CD8-positive, alpha-beta T cell (primary cell): Measurements from ENCODE around the gene AGBL5. TPM values are rescaled to one million over a fixed set of nuclear protein-coding genes. Genes with fewer than 3 reads are reported as not detected.

ENCODE experiments used
- total RNA-seq, 46 experiments: library from RNA in 2 of 46; stranded (reverse) in 2 of 46; gene quantifications; one replicate each; pipeline ENCODE4 v1.2.3 and lab custom pipeline; 2021 to 2026

The AGBL5 gene
- total RNA-seq, 2 experiments from 2014 or later, result 8.0 to 9.7 TPM

Other genes with a start within 250 kb of the AGBL5 start
- not detected for gene DPYSL5, start 203.5 kb upstream of the AGBL5 start, total RNA-seq
- gene MAPRE3, start 81.0 kb upstream of the AGBL5 start, total RNA-seq, result 1 to 10 TPM; 2.6 to 3.8 TPM
- 10 to 100 TPM; 26.5 to 27.4 TPM for gene TMEM214, start 18.7 kb upstream of the AGBL5 start, total RNA-seq
- gene OST4, start 20.0 kb downstream of the AGBL5 start, total RNA-seq, result 100 to 1,000 TPM; 252 to 260 TPM
- under 1 TPM in 1 of 2 experiments, not detected in 1; 0.11 TPM for gene EMILIN1, start 26.9 kb downstream of the AGBL5 start, total RNA-seq
- gene KHK, start 35.1 kb downstream of the AGBL5 start, total RNA-seq, result 1 to 10 TPM in 1 of 2 experiments, under 1 TPM in 1; 0.42 to 1.9 TPM
- gene CGREF1, start 67.5 kb downstream of the AGBL5 start, total RNA-seq, result not detected
- 1 to 10 TPM in 1 of 2 experiments, under 1 TPM in 1; 0.67 to 1.0 TPM for gene ABHD1, start 72.1 kb downstream of the AGBL5 start, total RNA-seq
- gene PREB, start 83.0 kb downstream of the AGBL5 start, total RNA-seq, result 10 to 100 TPM in 1 of 2 experiments, 1 to 10 TPM in 1; 9.0 to 10.1 TPM
- gene PRR30, start 87.7 kb downstream of the AGBL5 start, total RNA-seq, result not detected
- gene TCF23, start 97.3 kb downstream of the AGBL5 start, total RNA-seq, result not detected
- 10 to 100 TPM; 70.0 to 71.7 TPM for gene ATRAID, start 160.4 kb downstream of the AGBL5 start, total RNA-seq
- gene SLC5A6, start 160.6 kb downstream of the AGBL5 start, total RNA-seq, result 100 to 1,000 TPM; 410 to 431 TPM
- 10 to 100 TPM; 24.7 to 31.4 TPM for gene CAD, start 165.7 kb downstream of the AGBL5 start, total RNA-seq
- not detected for gene SLC30A3, start 211.4 kb downstream of the AGBL5 start, total RNA-seq
- not detected for gene DNAJC5G, start 223.8 kb downstream of the AGBL5 start, total RNA-seq
- not detected for gene TRIM54, start 230.8 kb downstream of the AGBL5 start, total RNA-seq